Measurements from ENCODE around the gene ARHGAP42. TPM values are rescaled to one million over a fixed set of nuclear protein-coding genes. Genes with fewer than 3 reads are reported as not detected.
"Not testable (repeated sequence)": the region's sequence is repeated elsewhere in the genome, so short reads cannot be mapped to it uniquely, and the experiment has no call there.

The ARHGAP42 gene
- total RNA-seq, 2 experiments from 2014 or later = not detected

GRCh38 chr11:100890789-100891188 lies 203.7 kb downstream of the ARHGAP42 start:
- Mint-ChIP-seq H3K9me3 (peaks cover 6% of the 10 kb centered on the region), H3K27me3 (no peaks in the 10 kb centered on the region), H3K27ac (no peak overlapping the region), H3K4me3 (no peak overlapping the region), H3K4me1 (ENCODE audit: low read depth) (no peaks in the 10 kb centered on the region), H3K36me3 (no peaks in the 10 kb centered on the region)
- DNase-seq = no peak
- ChIA-PET POLR2A (no interaction called here), CTCF (no interaction called here)
- intact Hi-C loops (cut with micrococcal nuclease) = no loop called here

GRCh38 chr11:100892886-100893285 lies 205.8 kb downstream of the ARHGAP42 start:
- H3K27ac Mint-ChIP-seq = no peak overlapping the region
- DNase-seq = no peak
- H3K27me3 Mint-ChIP-seq = no peaks in the 10 kb centered on the region
- POLR2A ChIA-PET = no interaction called here
- H3K4me3 Mint-ChIP-seq = no peak overlapping the region
- CTCF ChIA-PET = no interaction called here
- no peaks in the 10 kb centered on the region for H3K4me1 Mint-ChIP-seq (ENCODE audit: low read depth)
- H3K36me3 Mint-ChIP-seq = no peaks in the 10 kb centered on the region
- intact Hi-C loops (cut with micrococcal nuclease) = no loop called here
- H3K9me3 Mint-ChIP-seq = peaks cover 13% of the 10 kb centered on the region

- peaks cover 17% of the 10 kb centered on the region for H3K9me3 Mint-ChIP-seq
- CTCF ChIA-PET = no interaction called here
- H3K36me3 Mint-ChIP-seq = no peaks in the 10 kb centered on the region
- H3K4me1 Mint-ChIP-seq (ENCODE audit: low read depth) = no peaks in the 10 kb centered on the region
- H3K4me3 Mint-ChIP-seq = no peak overlapping the region
- POLR2A ChIA-PET = no interaction called here
- H3K27me3 Mint-ChIP-seq = no peaks in the 10 kb centered on the region
- no peak for DNase-seq
- no peak overlapping the region for H3K27ac Mint-ChIP-seq
- intact Hi-C loops (cut with micrococcal nuclease) = no loop called here
Measured at GRCh38 chr11:100895449-100895848, 208.4 kb downstream of the ARHGAP42 start.

- H3K4me1 Mint-ChIP-seq (ENCODE audit: low read depth); H3K27ac Mint-ChIP-seq; CTCF ChIA-PET; DNase-seq; H3K36me3 Mint-ChIP-seq; intact Hi-C loops (cut with micrococcal nuclease); H3K4me3 Mint-ChIP-seq; POLR2A ChIA-PET; H3K27me3 Mint-ChIP-seq: not testable (repeated sequence)
- H3K9me3 Mint-ChIP-seq = peaks cover 17% of the 10 kb centered on the region
Measured at GRCh38 chr11:100895976-100896375, 208.9 kb downstream of the ARHGAP42 start.

- H3K27me3 Mint-ChIP-seq; H3K36me3 Mint-ChIP-seq; H3K9me3 Mint-ChIP-seq; intact Hi-C loops (cut with micrococcal nuclease); DNase-seq; H3K27ac Mint-ChIP-seq; CTCF ChIA-PET; POLR2A ChIA-PET; H3K4me1 Mint-ChIP-seq (ENCODE audit: low read depth); H3K4me3 Mint-ChIP-seq: not testable (repeated sequence)
Measured at GRCh38 chr11:100901471-100901870, 214.4 kb downstream of the ARHGAP42 start.

GRCh38 chr11:100902454-100903141 lies 215.5 kb downstream of the ARHGAP42 start:
- intact Hi-C loops (cut with micrococcal nuclease) = no loop called here
- POLR2A ChIA-PET = no interaction called here
- CTCF ChIA-PET = no interaction called here
- no peak for DNase-seq
- Mint-ChIP-seq H3K9me3 (peaks cover 7% of the 10 kb centered on the region), H3K36me3 (no peaks in the 10 kb centered on the region), H3K4me1 (ENCODE audit: low read depth) (no peaks in the 10 kb centered on the region), H3K27me3 (no peaks in the 10 kb centered on the region), H3K27ac (no peak overlapping the region), H3K4me3 (no peak overlapping the region)

- no peak overlapping the region for H3K27ac Mint-ChIP-seq
- no peak for DNase-seq
- H3K4me3 Mint-ChIP-seq = no peak overlapping the region
- POLR2A ChIA-PET = no interaction called here
- H3K27me3 Mint-ChIP-seq = no peaks in the 10 kb centered on the region
- CTCF ChIA-PET = no interaction called here
- intact Hi-C loops (cut with micrococcal nuclease) = no loop called here
- H3K4me1 Mint-ChIP-seq (ENCODE audit: low read depth) = no peaks in the 10 kb centered on the region
- H3K9me3 Mint-ChIP-seq = peaks cover 4% of the 10 kb centered on the region
- H3K36me3 Mint-ChIP-seq = no peaks in the 10 kb centered on the region
Measured at GRCh38 chr11:100903284-100903683, 216.2 kb downstream of the ARHGAP42 start.

- CTCF ChIA-PET = no interaction called here
- Mint-ChIP-seq H3K36me3 (no peaks in the 10 kb centered on the region), H3K27me3 (no peaks in the 10 kb centered on the region), H3K27ac (no peak overlapping the region), H3K4me3 (no peak overlapping the region), H3K9me3 (no peaks in the 10 kb centered on the region), H3K4me1 (ENCODE audit: low read depth) (no peaks in the 10 kb centered on the region)
- no peak for DNase-seq
- POLR2A ChIA-PET = no interaction called here
- intact Hi-C loops (cut with micrococcal nuclease) = no loop called here
Measured at GRCh38 chr11:100905684-100906083, 218.6 kb downstream of the ARHGAP42 start.

- H3K4me3 Mint-ChIP-seq = no peak overlapping the region
- POLR2A ChIA-PET = no interaction called here
- H3K4me1 Mint-ChIP-seq (ENCODE audit: low read depth) = no peaks in the 10 kb centered on the region
- no peak for DNase-seq
- no peaks in the 10 kb centered on the region for H3K27me3 Mint-ChIP-seq
- CTCF ChIA-PET = no interaction called here
- H3K9me3 Mint-ChIP-seq = no peaks in the 10 kb centered on the region
- no peak overlapping the region for H3K27ac Mint-ChIP-seq
- intact Hi-C loops (cut with micrococcal nuclease) = no loop called here
- no peaks in the 10 kb centered on the region for H3K36me3 Mint-ChIP-seq
Measured at GRCh38 chr11:100908746-100909145, 221.7 kb downstream of the ARHGAP42 start.

- intact Hi-C loops (cut with micrococcal nuclease) = no loop called here
- Mint-ChIP-seq H3K4me3 (no peak overlapping the region), H3K4me1 (ENCODE audit: low read depth) (no peaks in the 10 kb centered on the region), H3K9me3 (no peaks in the 10 kb centered on the region), H3K27me3 (no peaks in the 10 kb centered on the region), H3K27ac (no peak overlapping the region), H3K36me3 (no peaks in the 10 kb centered on the region)
- ChIA-PET POLR2A (no interaction called here), CTCF (no interaction called here)
- no peak for DNase-seq
Measured at GRCh38 chr11:100910808-100911207, 223.7 kb downstream of the ARHGAP42 start.

GRCh38 chr11:100914415-100915110 lies 227.5 kb downstream of the ARHGAP42 start:
- POLR2A ChIA-PET = no interaction called here
- Mint-ChIP-seq H3K27me3 (no peaks in the 10 kb centered on the region), H3K9me3 (no peaks in the 10 kb centered on the region), H3K4me3 (no peak overlapping the region), H3K27ac (no peak overlapping the region), H3K36me3 (no peaks in the 10 kb centered on the region), H3K4me1 (ENCODE audit: low read depth) (no peaks in the 10 kb centered on the region)
- no peak for DNase-seq
- intact Hi-C loops (cut with micrococcal nuclease) = no loop called here
- CTCF ChIA-PET = no interaction called here

- CTCF ChIA-PET = no interaction called here
- no peak overlapping the region for H3K4me3 Mint-ChIP-seq
- no peaks in the 10 kb centered on the region for H3K27me3 Mint-ChIP-seq
- no peak for DNase-seq
- H3K9me3 Mint-ChIP-seq = no peaks in the 10 kb centered on the region
- intact Hi-C loops (cut with micrococcal nuclease) = no loop called here
- no peak overlapping the region for H3K27ac Mint-ChIP-seq
- no peaks in the 10 kb centered on the region for H3K36me3 Mint-ChIP-seq
- POLR2A ChIA-PET = no interaction called here
- H3K4me1 Mint-ChIP-seq (ENCODE audit: low read depth) = no peaks in the 10 kb centered on the region
Measured at GRCh38 chr11:100918551-100919500, 231.7 kb downstream of the ARHGAP42 start.
